ENCODE data around the gene INSIG1.

DNA sequence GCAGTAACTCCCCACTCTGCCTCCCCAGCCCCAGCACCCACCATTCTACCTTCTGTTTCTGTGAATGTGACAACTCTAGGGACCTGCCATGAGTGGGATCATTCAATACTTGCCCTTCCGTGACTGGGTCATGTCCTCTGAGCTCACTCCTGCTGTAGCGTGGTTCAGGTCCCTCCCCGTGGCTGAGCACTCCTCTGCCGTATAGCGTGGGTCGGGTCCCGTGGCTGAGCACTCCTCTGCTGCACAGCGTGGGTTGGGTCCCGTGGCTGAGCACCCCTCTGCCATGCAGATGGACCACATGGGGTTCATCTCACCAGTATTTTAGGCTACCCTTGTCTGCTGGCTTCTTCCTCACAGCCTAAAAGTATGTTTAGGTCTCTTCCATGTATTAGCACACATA lies 43.0 kb downstream of the INSIG1 start:
- TF ChIP-seq, protein P1, sequence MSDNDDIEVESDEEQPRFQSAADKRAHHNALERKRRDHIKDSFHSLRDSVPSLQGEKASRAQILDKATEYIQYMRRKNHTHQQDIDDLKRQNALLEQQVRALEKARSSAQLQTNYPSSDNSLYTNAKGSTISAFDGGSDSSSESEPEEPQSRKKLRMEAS (CRISPR knock-in tag; IDR thresholded peaks at IDR 0.05): no peak
- TF ChIP-seq, protein P2, sequence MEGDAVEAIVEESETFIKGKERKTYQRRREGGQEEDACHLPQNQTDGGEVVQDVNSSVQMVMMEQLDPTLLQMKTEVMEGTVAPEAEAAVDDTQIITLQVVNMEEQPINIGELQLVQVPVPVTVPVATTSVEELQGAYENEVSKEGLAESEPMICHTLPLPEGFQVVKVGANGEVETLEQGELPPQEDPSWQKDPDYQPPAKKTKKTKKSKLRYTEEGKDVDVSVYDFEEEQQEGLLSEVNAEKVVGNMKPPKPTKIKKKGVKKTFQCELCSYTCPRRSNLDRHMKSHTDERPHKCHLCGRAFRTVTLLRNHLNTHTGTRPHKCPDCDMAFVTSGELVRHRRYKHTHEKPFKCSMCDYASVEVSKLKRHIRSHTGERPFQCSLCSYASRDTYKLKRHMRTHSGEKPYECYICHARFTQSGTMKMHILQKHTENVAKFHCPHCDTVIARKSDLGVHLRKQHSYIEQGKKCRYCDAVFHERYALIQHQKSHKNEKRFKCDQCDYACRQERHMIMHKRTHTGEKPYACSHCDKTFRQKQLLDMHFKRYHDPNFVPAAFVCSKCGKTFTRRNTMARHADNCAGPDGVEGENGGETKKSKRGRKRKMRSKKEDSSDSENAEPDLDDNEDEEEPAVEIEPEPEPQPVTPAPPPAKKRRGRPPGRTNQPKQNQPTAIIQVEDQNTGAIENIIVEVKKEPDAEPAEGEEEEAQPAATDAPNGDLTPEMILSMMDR (IDR thresholded peaks at IDR 0.05): no peak
- TF ChIP-seq CREB1 (CRISPR knock-in tag; IDR thresholded peaks at IDR 0.05): no peak

All from WTC11 (cell line).